ENCODE results near the gene INTS11.

GRCh38 chr1:1324084-1324523, 356 bp downstream of the INTS11 start:
- TF ChIP-seq SIX5 (IDR thresholded peaks at IDR 0.05; ENCODE audit: low read depth, low read length) (no peak), MAFK (IDR thresholded peaks at IDR 0.05; ENCODE audit: low read depth, low read length) (no peak), CTCF (IDR thresholded peaks at IDR 0.05; ENCODE audit: control extremely low read depth in 1 of 3, insufficient read depth in 1 of 3, low read depth in 1 of 3, low read length in 3 of 3) (no peak), RNF2 (IDR thresholded peaks at IDR 0.05; ENCODE audit: borderline replicate concordance, low read depth, low read length, missing control alignments, poor library complexity, severe bottlenecking) (no peak), SUZ12 (IDR thresholded peaks at IDR 0.05; ENCODE audit: low read length) (no peak), SIN3A (conservative IDR thresholded peaks at IDR 0.05 in 1 of 2, IDR thresholded peaks at IDR 0.05 in 1 of 2; ENCODE audit: low read depth in 1 of 2, low read length in 2 of 2) (no peak)

Measured in H1 (cell line).